ES-I3 (cell line): ENCODE measurements around the gene LTBP2.

Source experiments
- H3K36me3 ChIP-seq: 2 replicates; pipeline ENCODE4 v1.6.1; 2013; ENCODE audit warnings: mild to moderate bottlenecking, low read length, control low read depth, moderate library complexity; ENCODE audit not compliant: insufficient read depth
- H3K4me1 ChIP-seq: 2 replicates; pipeline ENCODE4 v1.6.1; 2013; ENCODE audit warnings: mild to moderate bottlenecking, control low read depth, low read length; ENCODE audit not compliant: insufficient read depth
- H3K9ac ChIP-seq: 2 replicates; pipeline ENCODE4 v1.6.1; 2013; ENCODE audit warnings: low read depth, mild to moderate bottlenecking, low read length, moderate library complexity
- H3K9me3 ChIP-seq: 2 replicates; pipeline ENCODE4 v1.6.1; 2013; ENCODE audit warnings: mild to moderate bottlenecking, low read length, moderate library complexity; ENCODE audit not compliant: control insufficient read depth, insufficient read depth

LTBP2 gene

GRCh38 chr14:74611650-74612349 lies at the start of gene LTBP2:
TSS of gene LTBP2 (minus strand) at chr14:74612237. CDS start at chr14:74611944, 293 bp downstream.
- H3K9ac ChIP-seq: peak within 1 kb of the TSS; percentile 75
- no peaks in the 10 kb centered on the region; the same call in 1 of the 2 replicates for H3K9me3 ChIP-seq
- peaks cover 6% of the 10 kb centered on the region for H3K4me1 ChIP-seq
- no peaks in the 10 kb centered on the region for H3K36me3 ChIP-seq

GRCh38 chr14:74660863-74661262 lies 48.8 kb upstream of the LTBP2 start:
- Histone ChIP-seq H3K4me1 (no peaks in the 10 kb centered on the region), H3K36me3 (peaks cover 16% of the 10 kb centered on the region), H3K9ac (no peak overlapping the region), H3K9me3 (no peaks in the 10 kb centered on the region)

GRCh38 chr14:74660167-74660566 lies 48.1 kb upstream of the LTBP2 start:
- H3K9ac ChIP-seq: no peak overlapping the region
- no peaks in the 10 kb centered on the region for H3K4me1 ChIP-seq
- peaks cover 20% of the 10 kb centered on the region for H3K36me3 ChIP-seq
- H3K9me3 ChIP-seq: no peaks in the 10 kb centered on the region

DNA sequence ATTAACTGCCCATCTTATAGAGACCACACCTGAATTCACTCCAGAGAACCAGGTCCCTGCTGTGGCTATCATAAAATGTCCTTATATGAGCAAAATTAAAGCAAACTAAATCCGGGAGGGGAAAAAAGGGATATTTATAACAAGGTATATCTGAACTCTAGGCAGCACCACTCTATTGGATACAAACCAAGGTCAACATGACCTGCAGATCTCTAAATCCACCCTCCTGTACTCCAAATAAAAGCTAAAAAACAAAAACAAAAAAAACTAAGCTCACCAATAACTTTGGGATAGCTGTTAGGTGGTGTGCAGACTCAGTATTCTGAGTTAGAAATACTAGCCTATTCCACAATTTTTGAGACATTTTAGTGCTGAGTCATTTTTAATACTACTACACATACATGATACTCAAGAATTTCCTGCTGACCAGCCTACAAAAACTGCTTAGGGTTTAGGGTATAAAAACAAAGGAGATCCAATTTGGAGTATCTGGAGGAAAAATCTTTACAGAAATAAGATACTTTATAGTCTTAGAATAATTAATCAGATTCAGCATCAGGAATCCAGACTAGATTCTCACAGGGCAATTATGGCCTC lies 46.6 kb upstream of the LTBP2 start:
- peaks cover 20% of the 10 kb centered on the region for H3K36me3 ChIP-seq
- no peaks in the 10 kb centered on the region for H3K4me1 ChIP-seq
- no peaks in the 10 kb centered on the region for H3K9me3 ChIP-seq
- H3K9ac ChIP-seq: no peak overlapping the region

- no peaks in the 10 kb centered on the region for H3K9me3 ChIP-seq
- no peaks in the 10 kb centered on the region for H3K4me1 ChIP-seq
- H3K36me3 ChIP-seq: peaks cover 8% of the 10 kb centered on the region; the same call in 1 of the 2 replicates
- no peak overlapping the region for H3K9ac ChIP-seq
Observed at GRCh38 chr14:74656964-74657363, 44.9 kb upstream of the LTBP2 start.

DNA sequence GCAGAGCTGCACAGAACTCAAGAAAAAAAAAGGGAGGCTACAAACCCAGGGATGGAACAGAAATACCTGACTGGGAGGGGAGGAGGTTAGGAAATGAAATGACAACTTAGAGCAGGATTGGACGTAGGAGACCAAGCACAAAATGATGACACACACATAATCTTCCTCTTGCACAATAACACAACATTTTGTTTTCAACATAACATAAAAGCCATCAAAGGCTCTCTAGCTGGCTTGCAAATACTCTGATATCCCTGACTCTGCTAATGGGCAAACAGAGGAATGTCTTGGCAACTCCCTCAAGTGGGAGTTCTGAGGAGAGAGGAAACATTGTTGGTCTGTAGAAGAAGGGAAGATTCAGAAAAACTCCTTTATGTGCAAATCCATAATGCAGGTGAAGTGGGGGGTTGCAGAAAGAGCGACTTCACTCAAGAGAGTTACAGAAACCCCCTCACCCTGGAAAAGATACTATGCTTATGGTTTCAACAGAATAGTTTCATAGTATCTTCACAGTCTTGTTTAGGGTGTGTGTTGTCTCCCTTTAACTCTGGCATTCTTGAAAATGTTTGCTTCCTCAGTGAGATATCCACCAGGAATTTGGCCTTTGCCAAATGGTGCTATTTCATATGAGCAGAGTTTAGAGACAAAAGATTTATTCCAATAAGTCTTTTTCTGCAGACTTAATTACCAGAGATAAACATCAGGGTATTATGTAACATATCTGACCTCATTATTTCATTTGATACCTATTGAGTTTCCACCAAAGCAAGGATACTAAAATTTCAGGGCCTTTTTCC lies 43.8 kb upstream of the LTBP2 start:
- Histone ChIP-seq H3K36me3 (peaks cover 4% of the 10 kb centered on the region; the same call in 1 of the 2 replicates), H3K4me1 (no peaks in the 10 kb centered on the region), H3K9me3 (no peaks in the 10 kb centered on the region), H3K9ac (no peak overlapping the region)

GRCh38 chr14:74654931-74655330 lies 42.9 kb upstream of the LTBP2 start:
- Histone ChIP-seq H3K9ac (no peak overlapping the region), H3K4me1 (no peaks in the 10 kb centered on the region; the same call in 1 of the 2 replicates)

GRCh38 chr14:74653386-74654138 lies 41.5 kb upstream of the LTBP2 start:
- Histone ChIP-seq H3K36me3 (peaks cover 4% of the 10 kb centered on the region; the same call in 1 of the 2 replicates), H3K9ac (no peak overlapping the region), H3K4me1 (peaks cover 9% of the 10 kb centered on the region; the same call in 1 of the 2 replicates), H3K9me3 (no peaks in the 10 kb centered on the region)

More at GRCh38 chr14:74654931-74655330, 42.9 kb upstream of the LTBP2 start:
- Histone ChIP-seq H3K36me3 (peaks cover 4% of the 10 kb centered on the region; the same call in 1 of the 2 replicates), H3K9me3 (no peaks in the 10 kb centered on the region)

DNA sequence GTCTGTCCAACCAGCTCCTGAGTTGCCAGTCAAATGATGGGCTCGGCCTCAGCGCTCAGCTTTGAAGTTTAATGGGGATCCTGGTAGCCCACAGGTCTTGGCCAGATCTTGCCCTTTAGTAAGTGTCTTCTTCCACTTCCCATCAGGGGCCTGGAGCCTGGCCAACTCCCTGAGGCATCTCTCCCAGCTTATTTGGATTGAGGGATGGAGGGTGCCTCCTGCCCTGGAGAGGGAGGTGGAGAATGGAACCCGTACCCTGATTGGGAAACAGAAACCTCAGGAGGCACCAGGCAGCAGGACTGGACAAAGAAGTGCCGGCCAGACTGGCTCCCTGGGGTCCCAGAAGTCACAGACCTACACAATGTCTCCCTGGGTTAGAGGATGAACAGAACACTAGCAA lies 40.5 kb upstream of the LTBP2 start:
- H3K36me3 ChIP-seq: 0 out of 2 replicates have a peak, but pooled peaks cover 4% of the 10 kb centered on the region
- H3K9ac ChIP-seq: no peak overlapping the region
- no peaks in the 10 kb centered on the region for H3K9me3 ChIP-seq
- H3K4me1 ChIP-seq: peaks cover 17% of the 10 kb centered on the region

DNA sequence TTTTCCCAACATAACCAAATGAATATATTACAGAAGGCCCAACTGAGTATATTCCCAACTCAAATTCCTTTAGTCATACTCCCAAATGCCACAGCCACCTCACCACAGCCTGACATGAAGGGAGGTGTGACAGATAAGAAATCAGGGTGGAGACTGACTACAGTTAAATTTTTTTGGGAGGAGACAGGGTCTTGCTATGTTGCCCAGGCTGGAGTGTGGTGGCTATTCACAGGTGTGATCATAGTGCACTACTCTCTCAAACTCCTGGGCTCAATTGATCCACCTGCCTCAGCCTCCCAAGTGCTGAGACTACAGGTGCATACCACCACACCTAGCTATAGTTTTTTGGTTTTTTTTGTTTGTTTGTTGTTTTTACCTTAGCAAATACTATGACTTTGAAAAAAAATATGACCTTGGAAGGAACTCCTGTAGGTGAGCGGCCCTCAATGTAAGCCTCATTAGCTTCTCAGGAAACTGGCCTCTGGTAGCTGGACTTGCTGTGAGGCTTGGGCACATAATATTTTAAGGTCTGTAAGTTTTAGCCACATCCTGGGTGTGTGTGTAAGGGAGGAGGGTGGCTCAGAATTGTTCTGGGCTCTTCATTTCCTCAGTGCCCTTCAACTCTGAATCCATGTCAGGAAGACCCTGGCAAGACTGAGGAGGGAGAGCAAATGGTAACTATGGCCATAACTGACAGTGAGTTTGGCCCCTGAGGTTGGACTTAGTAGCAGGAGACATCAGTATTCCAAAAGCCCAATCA lies 39.1 kb upstream of the LTBP2 start:
- Histone ChIP-seq H3K4me1 (peaks cover 19% of the 10 kb centered on the region), H3K9ac (no peak overlapping the region), H3K9me3 (no peaks in the 10 kb centered on the region), H3K36me3 (0 out of 2 replicates have a peak, but pooled peaks cover 4% of the 10 kb centered on the region)

DNA sequence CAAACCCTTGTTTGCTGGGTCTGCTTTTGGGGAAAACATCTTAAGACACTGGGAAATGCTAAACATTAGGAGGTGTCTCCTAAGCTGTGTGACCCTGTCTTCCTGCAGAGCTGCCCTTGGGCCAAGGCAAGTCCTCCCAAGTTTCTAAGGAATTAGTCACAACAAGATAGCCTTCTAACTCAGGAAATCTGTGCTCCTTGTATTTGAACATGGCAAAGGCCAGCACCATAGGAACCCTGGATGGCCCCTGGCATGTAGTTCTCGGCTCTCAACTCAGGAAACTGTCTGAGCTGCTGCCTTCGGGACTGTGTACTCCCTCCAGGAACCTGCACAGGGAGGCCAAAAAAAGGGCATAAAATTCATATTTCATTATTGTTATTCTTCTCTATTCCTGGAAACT lies 37.6 kb upstream of the LTBP2 start:
- Histone ChIP-seq H3K4me1 (peaks cover 19% of the 10 kb centered on the region), H3K36me3 (no peaks in the 10 kb centered on the region), H3K9me3 (no peaks in the 10 kb centered on the region), H3K9ac (no peak overlapping the region)

DNA sequence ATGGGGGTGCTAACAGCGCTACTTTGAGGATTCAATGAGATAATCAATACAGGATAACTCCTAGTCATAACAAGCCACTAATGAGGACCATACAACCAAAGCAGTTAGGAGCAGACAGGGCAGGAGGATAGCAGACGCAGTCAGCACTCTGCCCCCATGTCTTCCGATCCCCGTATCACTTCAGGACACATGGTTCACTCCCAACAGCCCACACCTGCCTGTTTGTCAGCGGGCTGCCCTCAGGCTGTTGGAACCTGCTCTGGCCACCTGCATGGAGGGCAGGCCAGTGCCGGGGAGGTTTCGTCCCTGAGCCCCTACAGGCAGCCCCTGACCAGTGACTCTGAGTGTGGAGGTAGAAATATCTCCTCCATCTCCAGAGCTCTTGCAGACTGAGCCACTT lies 37.1 kb upstream of the LTBP2 start:
- Histone ChIP-seq H3K4me1 (peaks cover 19% of the 10 kb centered on the region), H3K36me3 (no peaks in the 10 kb centered on the region), H3K9me3 (no peaks in the 10 kb centered on the region), H3K9ac (no peak overlapping the region)

DNA sequence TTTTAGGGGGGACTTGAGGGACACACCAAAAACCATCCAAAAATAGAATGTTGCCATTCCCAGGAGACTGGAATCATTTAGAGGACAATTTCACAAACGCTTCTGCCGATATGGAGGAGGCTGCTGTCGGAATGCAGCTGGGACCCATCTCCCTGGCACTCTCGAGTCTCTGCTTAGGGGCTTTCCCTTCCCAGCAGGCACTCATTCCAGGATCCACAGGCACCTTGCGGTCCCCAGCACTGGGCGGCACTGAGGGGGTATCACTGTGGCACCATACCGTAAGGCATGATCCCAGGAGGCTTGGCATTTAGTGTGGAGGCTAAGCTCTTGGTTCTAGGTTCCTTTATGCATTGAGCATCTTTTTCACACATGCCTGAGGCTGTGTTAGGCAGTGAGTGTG lies 36.6 kb upstream of the LTBP2 start:
- Histone ChIP-seq H3K4me1 (peaks cover 19% of the 10 kb centered on the region), H3K36me3 (no peaks in the 10 kb centered on the region), H3K9me3 (no peaks in the 10 kb centered on the region), H3K9ac (no peak overlapping the region)
